Suprapubic skin (tissue), 4 donors: ENCODE measurements around the gene CAMKK1.

Experiments used
- CTCF ChIP-seq, 2 donors: fragments of 200-600 bp in 1 of 2; fragments of 450-650 bp in 1 of 2; sonication (generic) in 1 of 2; IDR thresholded peaks; one replicate each; pipeline ENCODE4 v1.5.1; 2016 to 2019; ENCODE audit warnings: antibody characterized with exemption in 2 of 2, mild to moderate bottlenecking in 1 of 2, moderate library complexity in 1 of 2
- POLR2A ChIP-seq, 2 donors: fragments of 450-650 bp; IDR thresholded peaks; one replicate each; pipeline ENCODE4 v1.6.1; 2017; ENCODE audit warnings: antibody characterized with exemption in 2 of 2, mild to moderate bottlenecking in 2 of 2, moderate library complexity in 2 of 2
- POLR2AphosphoS5 ChIP-seq, 3 donors: sonication (generic); formaldehyde crosslinking; IDR thresholded peaks; one replicate each; pipeline ENCODE4 v1.6.1; 2017; ENCODE audit warnings: antibody characterized with exemption in 3 of 3

GRCh38 chr17:3940965-3941698 is 48.3 kb upstream of the CAMKK1 start:
- no peak for TF ChIP-seq CTCF (IDR thresholded peaks at IDR 0.05)
- no peak for TF ChIP-seq POLR2A (IDR thresholded peaks at IDR 0.05)
- TF ChIP-seq POLR2AphosphoS5 (IDR thresholded peaks at IDR 0.05) = no peak
